ENCODE results near the gene FAR2.
"Not testable (repeated sequence)": the region's sequence is repeated elsewhere in the genome, so short reads cannot be mapped to it uniquely, and the experiment has no call there.

The FAR2 gene

GRCh38 chr12:29148911-29149690 lies at the start of gene FAR2:
Gene FAR2 (plus strand): TSS chr12:29149278. CDS start chr12:29270450, 121,172 bp downstream.
- peak; percentile 67 for DNase-seq (ENCODE audit: low read depth)

GRCh38 chr12:29102741-29103140 lies 46.3 kb upstream of the FAR2 start:
- no peak for DNase-seq (ENCODE audit: low read depth)

GRCh38 chr12:29103539-29103974 lies 45.5 kb upstream of the FAR2 start:
- DNase-seq (ENCODE audit: low read depth), result no peak

- no peak for DNase-seq (ENCODE audit: low read depth)
Measured at GRCh38 chr12:29104516-29104915, 44.6 kb upstream of the FAR2 start.

- DNase-seq (ENCODE audit: low read depth), result no peak
Measured at GRCh38 chr12:29110506-29111442, 38.3 kb upstream of the FAR2 start.

GRCh38 chr12:29113101-29113500 lies 36.0 kb upstream of the FAR2 start:
- peak; percentile 62 for DNase-seq (ENCODE audit: low read depth)

- no peak for DNase-seq (ENCODE audit: low read depth)
Measured at GRCh38 chr12:29116414-29116813, 32.7 kb upstream of the FAR2 start.

GRCh38 chr12:29131539-29131938 lies 17.5 kb upstream of the FAR2 start:
- DNase-seq (ENCODE audit: low read depth), result peak; percentile 74

GRCh38 chr12:29132316-29132715 lies 16.8 kb upstream of the FAR2 start:
- peak; percentile 82 for DNase-seq (ENCODE audit: low read depth)

- DNase-seq (ENCODE audit: low read depth), result peak; percentile 81
Measured at GRCh38 chr12:29133181-29133580, 15.9 kb upstream of the FAR2 start.

- no peak for DNase-seq (ENCODE audit: low read depth)
Measured at GRCh38 chr12:29133680-29134079, 15.4 kb upstream of the FAR2 start.

- DNase-seq (ENCODE audit: low read depth), result not testable (repeated sequence)
Measured at GRCh38 chr12:29138256-29138655, 10.8 kb upstream of the FAR2 start.

- not testable (repeated sequence) for DNase-seq (ENCODE audit: low read depth)
Measured at GRCh38 chr12:29138855-29139254, 10.2 kb upstream of the FAR2 start.

GRCh38 chr12:29145372-29146170 lies 3.5 kb upstream of the FAR2 start:
- no peak for DNase-seq (ENCODE audit: low read depth)

GRCh38 chr12:29146196-29146595 lies 2.9 kb upstream of the FAR2 start:
- no peak for DNase-seq (ENCODE audit: low read depth)

GRCh38 chr12:29147731-29148595 lies 1.1 kb upstream of the FAR2 start:
- DNase-seq (ENCODE audit: low read depth), result peak; percentile 53

- peak; percentile 46 for DNase-seq (ENCODE audit: low read depth)
Measured at GRCh38 chr12:29148596-29148910, 525 bp upstream of the FAR2 start.

- DNase-seq (ENCODE audit: low read depth), result no peak
Measured at GRCh38 chr12:29149691-29150281, 708 bp downstream of the FAR2 start.

- no peak for DNase-seq (ENCODE audit: low read depth)
Measured at GRCh38 chr12:29150462-29150861, 1.4 kb downstream of the FAR2 start.

GRCh38 chr12:29152223-29152868 lies 3.3 kb downstream of the FAR2 start:
- DNase-seq (ENCODE audit: low read depth), result no peak

Data from EH (cell line).